ENCODE data around the gene GPATCH4. TPM values are rescaled to one million over a fixed set of nuclear protein-coding genes. Genes with fewer than 3 reads are reported as not detected.
A peak's percentile ranks its signal among the peaks of the same experiment; 100 is the strongest.

Gene GPATCH4
- total RNA-seq, 4 donors from 2014 or later, result 12.4 to 113 (median 28.9) TPM

DNA sequence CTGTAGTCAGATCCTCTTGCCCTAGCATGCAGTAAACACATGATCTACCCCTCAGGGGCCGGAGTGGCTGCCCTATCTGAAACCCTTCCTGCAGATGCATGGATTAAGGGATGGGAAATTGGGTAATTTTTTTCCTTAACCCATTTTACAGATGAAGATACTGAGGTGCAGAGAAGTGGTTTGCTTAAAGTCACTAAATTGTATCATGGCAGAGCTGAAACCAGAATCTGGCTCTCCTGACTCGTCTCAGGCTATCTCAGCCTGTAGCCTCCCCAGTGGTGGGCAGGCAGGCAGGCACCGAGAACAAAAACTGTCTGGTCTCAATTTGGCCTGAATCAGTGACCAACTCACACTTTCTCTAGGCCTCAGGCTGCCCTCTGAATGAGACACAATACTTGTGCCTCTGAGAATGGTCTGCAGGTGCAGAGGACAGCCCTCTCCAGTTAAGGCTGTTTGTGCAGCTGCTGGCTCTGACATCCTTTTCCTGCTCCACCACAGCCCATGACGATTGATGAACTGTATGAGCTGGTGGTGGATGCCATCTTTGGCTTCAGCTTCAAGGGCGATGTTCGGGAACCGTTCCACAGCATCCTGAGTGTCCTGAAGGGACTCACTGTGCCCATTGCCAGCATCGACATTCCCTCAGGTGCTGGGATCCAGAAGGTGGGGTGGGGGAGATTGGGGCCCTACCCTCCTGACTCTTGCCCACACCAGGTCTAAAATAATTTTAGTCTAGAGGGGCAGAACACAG lies 8.2 kb downstream of the GPATCH4 start:
- Histone ChIP-seq H3K27ac (no peak overlapping the region), H3K4me1 (peaks cover 9 to 14% (median 11%) of the 10 kb centered on the region in 4 donors), H3K27me3 (no peaks in the 10 kb centered on the region), H3K36me3 (peaks cover 0 to 9% (median 0%) of the 10 kb centered on the region in 4 donors), H3K4me3 (no peak overlapping the region), H3K9me3 (no peaks in the 10 kb centered on the region)
- in situ Hi-C loops (cut with MboI; ENCODE audit: low pct_ligation_motif_present in 1 of 4, low pct_unique_long_range_greater_than_20kb in 1 of 4, low sequenced_read_pairs in 3 of 4) (no loop called here), intact Hi-C loops (cut with DNase I; ENCODE audit: low total_unique reads) (no loop called here)
- TF ChIP-seq, protein P1, sequence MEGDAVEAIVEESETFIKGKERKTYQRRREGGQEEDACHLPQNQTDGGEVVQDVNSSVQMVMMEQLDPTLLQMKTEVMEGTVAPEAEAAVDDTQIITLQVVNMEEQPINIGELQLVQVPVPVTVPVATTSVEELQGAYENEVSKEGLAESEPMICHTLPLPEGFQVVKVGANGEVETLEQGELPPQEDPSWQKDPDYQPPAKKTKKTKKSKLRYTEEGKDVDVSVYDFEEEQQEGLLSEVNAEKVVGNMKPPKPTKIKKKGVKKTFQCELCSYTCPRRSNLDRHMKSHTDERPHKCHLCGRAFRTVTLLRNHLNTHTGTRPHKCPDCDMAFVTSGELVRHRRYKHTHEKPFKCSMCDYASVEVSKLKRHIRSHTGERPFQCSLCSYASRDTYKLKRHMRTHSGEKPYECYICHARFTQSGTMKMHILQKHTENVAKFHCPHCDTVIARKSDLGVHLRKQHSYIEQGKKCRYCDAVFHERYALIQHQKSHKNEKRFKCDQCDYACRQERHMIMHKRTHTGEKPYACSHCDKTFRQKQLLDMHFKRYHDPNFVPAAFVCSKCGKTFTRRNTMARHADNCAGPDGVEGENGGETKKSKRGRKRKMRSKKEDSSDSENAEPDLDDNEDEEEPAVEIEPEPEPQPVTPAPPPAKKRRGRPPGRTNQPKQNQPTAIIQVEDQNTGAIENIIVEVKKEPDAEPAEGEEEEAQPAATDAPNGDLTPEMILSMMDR (IDR thresholded peaks at IDR 0.05), result no peak
- TF ChIP-seq EP300 (IDR thresholded peaks at IDR 0.05; ENCODE audit: low read depth) (no peak), POLR2A (IDR thresholded peaks at IDR 0.05) (no peak), POLR2AphosphoS5 (IDR thresholded peaks at IDR 0.05) (no peak)
- no peak for DNase-seq
- whole genome bisulfite sequencing, 2 donors (ENCODE audit: low coverage in 1 of 2), result 78 to 100% methylated on average over 1 to 8 of the region's 8 CpGs

GRCh38 chr1:156592158-156592909 lies 8.9 kb downstream of the GPATCH4 start:
- DNase-seq, result no peak
- H3K27me3 ChIP-seq, result no peaks in the 10 kb centered on the region
- H3K36me3 ChIP-seq, result peaks cover 0 to 9% (median 0%) of the 10 kb centered on the region in 4 donors
- TF ChIP-seq, protein P1 (IDR thresholded peaks at IDR 0.05), result no peak
- TF ChIP-seq EP300 (IDR thresholded peaks at IDR 0.05; ENCODE audit: low read depth) (no peak), POLR2AphosphoS5 (IDR thresholded peaks at IDR 0.05) (no peak), POLR2A (IDR thresholded peaks at IDR 0.05) (no peak)
- in situ Hi-C loops (cut with MboI; ENCODE audit: low pct_ligation_motif_present in 1 of 4, low pct_unique_long_range_greater_than_20kb in 1 of 4, low sequenced_read_pairs in 3 of 4), result no loop called here
- H3K4me1 ChIP-seq, result peaks cover 9 to 14% (median 11%) of the 10 kb centered on the region in 4 donors
- H3K4me3 ChIP-seq, result peak overlapping the region; percentile 61 to 97 (median 78)
- no peaks in the 10 kb centered on the region for H3K9me3 ChIP-seq
- WGBS, 2 donors (ENCODE audit: low coverage in 1 of 2), result 53 to 80% methylated on average over 3 to 13 of the region's 16 CpGs
- intact Hi-C loops (cut with DNase I; ENCODE audit: low total_unique reads), result no loop called here
- peak overlapping the region; percentile 87 to 94 (median 91) for H3K27ac ChIP-seq

GRCh38 chr1:156591432-156592157 lies 9.7 kb downstream of the GPATCH4 start, which contains the start of gene NAXE:
Gene NAXE (plus strand): TSS chr1:156591776. CDS start chr1:156591805, 29 bp downstream.
- in situ Hi-C loops (cut with MboI; ENCODE audit: low pct_ligation_motif_present in 1 of 4, low pct_unique_long_range_greater_than_20kb in 1 of 4, low sequenced_read_pairs in 3 of 4), result no loop called here
- intact Hi-C loops (cut with DNase I; ENCODE audit: low total_unique reads), result no loop called here
- 0% methylated on average over 39 of the region's 60 CpGs; no CpG with 5 or more reads in 1 of the 2 donors for WGBS, 2 donors (ENCODE audit: low coverage in 1 of 2)

More at GRCh38 chr1:156591432-156592157, 9.7 kb downstream of the GPATCH4 start, which contains the start of gene NAXE:
- peak; percentile 82 for DNase-seq
- no peaks in the 10 kb centered on the region for H3K27me3 ChIP-seq
- H3K4me3 ChIP-seq, result peak within 1 kb of the TSS; percentile 61 to 97 (median 78)
- peaks cover 9 to 14% (median 11%) of the 10 kb centered on the region in 4 donors for H3K4me1 ChIP-seq
- H3K27ac ChIP-seq, result peak within 1 kb of the TSS; percentile 87 to 94 (median 91)
- H3K36me3 ChIP-seq, result peaks cover 0 to 9% (median 0%) of the 10 kb centered on the region in 4 donors
- peak; percentile 76 for TF ChIP-seq POLR2A (IDR thresholded peaks at IDR 0.05)
- peak; percentile 59 to 69 (median 68) for TF ChIP-seq POLR2AphosphoS5 (IDR thresholded peaks at IDR 0.05)
- TF ChIP-seq, protein P1 (IDR thresholded peaks at IDR 0.05), result no peak
- no peak for TF ChIP-seq EP300 (IDR thresholded peaks at IDR 0.05; ENCODE audit: low read depth)
- no peaks in the 10 kb centered on the region for H3K9me3 ChIP-seq

Data from transverse colon (tissue), 4 donors.